Activated T-cell treated with anti-CD3 and anti-CD28 coated beads for 1 hour (primary cell): ENCODE data around the gene NVL.
A peak's percentile ranks its signal among the peaks of the same experiment; 100 is the strongest.

Experiments used
- DNase-seq: peaks from one replicate; pipeline ENCODE4 v3.0.0-alpha.2; 2020; ENCODE audit warnings: low read depth

Gene NVL

GRCh38 chr1:224193319-224193966 lies 136.5 kb downstream of the NVL start:
- DNase-seq, result no peak

DNA sequence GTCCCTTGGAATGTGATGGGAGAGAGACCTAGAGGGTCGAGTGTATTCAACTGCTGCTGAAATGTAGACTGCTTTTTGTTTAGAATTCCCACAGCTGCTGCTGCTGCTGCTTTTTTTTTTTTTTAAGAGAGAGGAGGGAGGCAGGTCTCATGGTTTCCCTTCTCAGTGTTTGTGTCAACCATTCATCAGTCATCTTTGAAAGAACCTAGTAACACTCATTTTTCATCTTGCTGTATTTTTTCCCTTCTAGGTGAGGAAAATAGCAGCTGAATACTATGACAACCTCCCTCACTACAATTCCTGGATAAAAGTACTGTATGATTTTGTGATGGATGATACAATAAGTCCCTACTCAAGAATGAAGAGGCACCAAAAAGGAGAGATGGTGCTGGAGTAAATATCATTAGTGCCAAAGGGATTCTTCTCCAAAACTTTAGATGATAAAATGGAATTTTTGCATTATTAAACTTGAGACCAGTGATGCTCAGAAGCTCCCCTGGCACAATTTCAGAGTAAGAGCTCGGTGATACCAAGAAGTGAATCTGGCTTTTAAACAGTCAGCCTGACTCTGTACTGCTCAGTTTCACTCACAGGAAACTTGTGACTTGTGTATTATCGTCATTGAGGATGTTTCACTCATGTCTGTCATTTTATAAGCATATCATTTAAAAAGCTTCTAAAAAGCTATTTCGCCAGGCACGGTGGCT lies 137.7 kb downstream of the NVL start:
- no peak for DNase-seq

DNA sequence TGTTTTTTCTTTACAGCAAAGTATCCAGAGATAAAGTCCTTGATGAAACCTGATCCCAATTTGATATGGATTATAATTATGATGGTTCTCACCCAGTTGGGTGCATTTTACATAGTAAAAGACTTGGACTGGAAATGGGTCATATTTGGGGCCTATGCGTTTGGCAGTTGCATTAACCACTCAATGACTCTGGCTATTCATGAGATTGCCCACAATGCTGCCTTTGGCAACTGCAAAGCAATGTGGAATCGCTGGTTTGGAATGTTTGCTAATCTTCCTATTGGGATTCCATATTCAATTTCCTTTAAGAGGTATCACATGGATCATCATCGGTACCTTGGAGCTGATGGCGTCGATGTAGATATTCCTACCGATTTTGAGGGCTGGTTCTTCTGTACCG lies 140.4 kb downstream of the NVL start:
- DNase-seq, result no peak

DNA sequence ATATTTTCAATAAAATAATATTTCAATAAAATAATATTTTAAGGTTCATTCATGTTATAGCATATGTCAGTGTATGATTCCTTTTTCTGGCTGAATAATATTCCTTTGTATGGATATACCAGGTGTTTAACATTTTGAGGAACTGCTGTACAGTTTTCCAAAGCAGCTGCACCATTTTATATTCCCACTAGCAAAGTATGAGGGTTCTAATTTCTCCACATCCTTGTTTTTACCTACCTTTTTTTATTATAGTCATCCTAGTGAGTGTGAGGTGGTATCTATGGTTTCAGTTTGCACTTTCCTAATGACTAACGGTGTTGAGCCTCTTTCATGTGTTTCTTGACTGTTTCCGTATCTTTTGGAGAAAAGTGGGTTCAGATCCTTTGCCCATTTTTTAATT lies 141.7 kb downstream of the NVL start:
- no peak for DNase-seq

- DNase-seq, result no peak
Measured at GRCh38 chr1:224185208-224185607, 144.8 kb downstream of the NVL start.

DNA sequence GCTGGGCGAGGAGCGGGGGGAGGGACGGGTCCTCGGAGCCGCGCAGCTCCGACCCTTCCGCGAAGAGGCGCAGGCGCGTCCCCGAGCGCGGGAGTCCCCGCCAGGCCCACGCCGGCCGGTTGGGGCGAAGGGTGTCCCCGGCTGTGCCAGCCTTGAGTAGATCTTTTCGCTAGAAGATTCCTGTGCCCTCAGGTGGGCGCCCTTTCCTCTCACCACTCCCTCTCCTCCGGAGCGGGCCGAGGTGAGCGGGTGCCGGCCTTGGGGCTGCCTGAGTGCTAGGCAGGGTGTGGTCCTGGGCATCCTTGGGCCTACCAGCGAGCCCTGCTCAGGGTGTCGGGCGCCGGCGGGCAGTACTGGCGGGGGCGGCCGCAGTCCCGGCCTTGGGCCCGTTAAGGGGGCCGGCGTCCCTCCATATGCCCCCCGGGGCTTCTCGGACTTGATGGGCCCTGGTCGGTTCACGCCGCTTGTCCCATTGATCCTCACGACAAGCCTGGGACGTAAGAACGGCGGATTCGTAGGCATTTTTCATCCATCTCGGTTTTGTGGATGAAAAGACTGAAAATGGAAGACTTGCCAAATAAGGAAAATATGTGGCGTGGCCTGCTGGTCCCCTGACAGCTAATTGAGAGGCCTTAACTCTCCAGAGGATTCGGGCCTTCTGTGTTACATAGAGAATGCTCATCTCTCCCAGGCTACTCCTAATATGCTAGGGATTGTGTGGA lies 146.2 kb downstream of the NVL start:
- peak; percentile 35 for DNase-seq

DNA sequence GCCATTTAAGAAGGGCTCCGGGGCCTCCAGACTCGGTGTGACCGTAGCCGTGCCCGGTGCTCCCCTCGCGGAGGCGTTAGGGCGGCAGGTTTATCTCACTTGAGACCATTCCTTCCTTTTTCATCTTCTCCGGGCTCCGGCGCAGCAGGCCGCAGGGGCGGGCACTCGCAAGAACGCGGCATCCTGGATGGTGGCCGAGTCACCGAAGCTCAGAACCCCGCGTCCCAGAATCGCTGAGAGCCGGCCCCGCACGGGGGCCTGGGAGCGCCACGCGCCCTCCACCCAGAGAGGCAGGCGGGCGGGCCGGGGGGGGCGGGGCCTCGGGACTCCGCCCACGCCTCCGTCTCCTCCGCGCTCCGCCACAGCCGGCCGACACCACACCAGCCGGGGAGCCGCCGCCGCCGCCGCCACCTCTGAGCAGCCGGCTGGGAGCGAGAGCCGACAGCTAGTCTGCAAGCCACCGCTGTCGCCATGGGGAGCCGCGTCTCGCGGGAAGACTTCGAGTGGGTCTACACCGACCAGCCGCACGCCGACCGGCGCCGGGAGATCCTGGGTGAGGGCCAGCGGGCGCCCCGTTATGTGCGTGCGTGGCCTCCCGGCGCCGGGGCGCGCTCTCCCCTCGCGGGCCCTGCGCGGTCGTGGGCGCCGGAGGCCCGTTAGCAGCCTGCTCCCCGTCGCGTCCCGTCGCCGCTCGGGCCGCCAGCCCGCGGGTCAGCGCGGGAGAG lies 146.9 kb downstream of the NVL start, which contains the start of gene DEGS1:
Gene DEGS1 (plus strand): TSS at position 375 of the 725 bp plus-strand sequence. CDS start 97 bp downstream, at position 472.
- peak; percentile 72 for DNase-seq

- peak; percentile 27 for DNase-seq
Measured at GRCh38 chr1:224182057-224182865, 147.7 kb downstream of the NVL start.

DNA sequence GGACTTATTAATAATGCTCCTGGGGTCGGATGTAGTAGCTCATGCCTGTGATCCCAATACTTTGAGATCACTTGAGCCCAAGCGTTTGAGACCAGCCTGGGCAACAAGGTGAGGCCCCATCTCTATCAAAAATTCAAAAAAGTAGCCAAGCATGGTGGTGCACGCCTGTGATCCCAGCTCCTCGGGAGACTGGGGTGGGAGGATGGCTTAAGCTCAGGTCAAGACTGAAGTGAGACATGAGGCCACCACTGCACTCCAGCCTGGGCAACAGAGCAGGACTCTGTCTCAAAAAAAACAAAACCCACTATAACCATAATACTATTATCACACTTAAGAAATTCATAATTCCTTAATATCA lies 148.5 kb downstream of the NVL start:
- no peak for DNase-seq

- no peak for DNase-seq
Measured at GRCh38 chr1:224180783-224181452, 149.1 kb downstream of the NVL start.

- no peak for DNase-seq
Measured at GRCh38 chr1:224178894-224179293, 151.1 kb downstream of the NVL start.

- no peak for DNase-seq
Measured at GRCh38 chr1:224177356-224177999, 152.5 kb downstream of the NVL start.
